Umbilical cord (tissue), 2 donors: Measurements from ENCODE around the gene KHNYN. TPM values are rescaled to one million over a fixed set of nuclear protein-coding genes. Genes with fewer than 3 reads are reported as not detected.
"Not testable (repeated sequence)": the region's sequence is repeated elsewhere in the genome, so short reads cannot be mapped to it uniquely, and the experiment has no call there.

Experiments
- DNase-seq: peaks from one replicate; pipeline ENCODE4 v3.0.0-alpha.2; 2015; ENCODE audit warnings: low spot score
- total RNA-seq: library from RNA; depleted of rRNA; stranded (reverse); fragments of >200 nt; gene quantifications from one replicate; pipeline ENCODE4 v1.2.3, GENCODE V29; 2014; ENCODE audit warnings: low replicate concordance; ENCODE audit not compliant: insufficient read depth

Gene KHNYN
- total RNA-seq, 1 donor from 2014 or later = 80.2 TPM

GRCh38 chr14:24437020-24437735 lies 7.4 kb downstream of the KHNYN start:
- no peak for DNase-seq

- DNase-seq = no peak
Measured at GRCh38 chr14:24437736-24438067, 7.9 kb downstream of the KHNYN start.

GRCh38 chr14:24438223-24439097 lies 8.7 kb downstream of the KHNYN start:
- DNase-seq = no peak

- DNase-seq = no peak
Measured at GRCh38 chr14:24439257-24439656, 9.5 kb downstream of the KHNYN start.

- DNase-seq = no peak
Measured at GRCh38 chr14:24439830-24440605, 10.3 kb downstream of the KHNYN start.

GRCh38 chr14:24440606-24441399 lies 11.0 kb downstream of the KHNYN start:
- DNase-seq = no peak

- peak; percentile 28 for DNase-seq
Measured at GRCh38 chr14:24441485-24441884, 11.7 kb downstream of the KHNYN start.

- DNase-seq = no peak
Measured at GRCh38 chr14:24441904-24442239, 12.1 kb downstream of the KHNYN start.

- peak; percentile 100 for DNase-seq
Measured at GRCh38 chr14:24442240-24443052, 12.7 kb downstream of the KHNYN start, which contains the start of gene SDR39U1. TSS of gene SDR39U1 (minus strand) at chr14:24442776. CDS start at chr14:24442769, 7 bp downstream.

- DNase-seq = no peak
Measured at GRCh38 chr14:24443053-24443665, 13.4 kb downstream of the KHNYN start.

GRCh38 chr14:24450828-24451227 lies 21.1 kb downstream of the KHNYN start:
- DNase-seq = not testable (repeated sequence)

GRCh38 chr14:24456980-24457379 lies 27.2 kb downstream of the KHNYN start:
- no peak for DNase-seq

GRCh38 chr14:24458736-24459135 lies 29.0 kb downstream of the KHNYN start:
- DNase-seq = no peak

GRCh38 chr14:24459331-24459730 lies 29.6 kb downstream of the KHNYN start:
- no peak for DNase-seq

- DNase-seq = no peak
Measured at GRCh38 chr14:24461336-24461735, 31.6 kb downstream of the KHNYN start.

GRCh38 chr14:24463017-24463883 lies 33.5 kb downstream of the KHNYN start:
- DNase-seq = no peak

GRCh38 chr14:24463884-24464785 lies 34.4 kb downstream of the KHNYN start:
- DNase-seq = no peak

- DNase-seq = no peak
Measured at GRCh38 chr14:24465368-24465767, 35.6 kb downstream of the KHNYN start.
